GM12801 (cell line): ENCODE results near the gene DMRTB1.

Experiments
- CTCF ChIP-seq: IDR thresholded peaks from one replicate; pipeline ENCODE4 v1.5.1; 2011; ENCODE audit warnings: control low read depth; ENCODE audit not compliant: insufficient read length; ENCODE audit errors: extremely low read depth

The DMRTB1 gene

GRCh38 chr1:53449021-53449420 lies 10.2 kb upstream of the DMRTB1 start:
- TF ChIP-seq CTCF, result no peak

GRCh38 chr1:53449693-53450092 lies 9.5 kb upstream of the DMRTB1 start:
- no peak for TF ChIP-seq CTCF

GRCh38 chr1:53450225-53450624 lies 9.0 kb upstream of the DMRTB1 start:
- TF ChIP-seq CTCF, result no peak

GRCh38 chr1:53454019-53454418 lies 5.2 kb upstream of the DMRTB1 start:
- no peak for TF ChIP-seq CTCF

GRCh38 chr1:53455364-53455991 lies 3.7 kb upstream of the DMRTB1 start:
- no peak for TF ChIP-seq CTCF

- no peak for TF ChIP-seq CTCF
These were observed 565 bp upstream of the DMRTB1 start for GRCh38 chr1:53458634-53459033.

- no peak for TF ChIP-seq CTCF
These were observed 1.0 kb downstream of the DMRTB1 start for GRCh38 chr1:53460211-53460634.
